ENCODE results near the gene CNOT4. TPM values are rescaled to one million over a fixed set of nuclear protein-coding genes. Genes with fewer than 3 reads are reported as not detected.

CNOT4 gene
- total RNA-seq: 33.4 to 36.9 TPM (median 36.5 TPM) in 3 replicates

GRCh38 chr7:135509839-135510591 lies at the start of gene CNOT4:
TSS of gene CNOT4 (minus strand) at chr7:135510102. CDS start at chr7:135438331, 71,771 bp downstream.
- Mint-ChIP-seq H3K36me3 (peaks cover under 1% of the 10 kb centered on the region), H3K27ac (no peak within 1 kb of the TSS), H3K27me3 (ENCODE audit: low read depth) (no peaks in the 10 kb centered on the region), H3K9me3 (no peaks in the 10 kb centered on the region), H3K4me1 (peaks cover 2% of the 10 kb centered on the region), H3K4me3 (no peak within 1 kb of the TSS)
- DNase-seq (ENCODE audit: low spot score in 2 of 2, unreplicated experiment in 2 of 2): peak; percentile 91 to 93
- TF ChIP-seq CTCF (IDR thresholded peaks at IDR 0.05; ENCODE audit: unreplicated experiment): no peak

GRCh38 chr7:135558881-135559280 lies 49.0 kb upstream of the CNOT4 start:
- Mint-ChIP-seq H3K4me3 (no peak overlapping the region), H3K9me3 (no peaks in the 10 kb centered on the region), H3K27me3 (ENCODE audit: low read depth) (no peaks in the 10 kb centered on the region), H3K36me3 (peaks cover 5% of the 10 kb centered on the region), H3K4me1 (peaks cover 25% of the 10 kb centered on the region), H3K27ac (no peak overlapping the region)
- DNase-seq (ENCODE audit: low spot score in 2 of 2, unreplicated experiment in 2 of 2): no peak
- TF ChIP-seq CTCF (IDR thresholded peaks at IDR 0.05; ENCODE audit: unreplicated experiment): no peak

GRCh38 chr7:135558337-135558767 lies 48.5 kb upstream of the CNOT4 start:
- no peak for TF ChIP-seq CTCF (IDR thresholded peaks at IDR 0.05; ENCODE audit: unreplicated experiment)
- Mint-ChIP-seq H3K36me3 (peaks cover 5% of the 10 kb centered on the region), H3K9me3 (no peaks in the 10 kb centered on the region), H3K4me1 (peaks cover 25% of the 10 kb centered on the region), H3K27ac (no peak overlapping the region), H3K4me3 (no peak overlapping the region), H3K27me3 (ENCODE audit: low read depth) (no peaks in the 10 kb centered on the region)
- peak in 1 of 2 experiments; percentile 46 for DNase-seq (ENCODE audit: low spot score in 2 of 2, unreplicated experiment in 2 of 2)

GRCh38 chr7:135557455-135558336 lies 47.8 kb upstream of the CNOT4 start, which contains the start of gene NUP205:
TSS of gene NUP205 (plus strand) at chr7:135557917. CDS start at chr7:135557945, 28 bp downstream.
- Mint-ChIP-seq H3K27me3 (ENCODE audit: low read depth) (no peaks in the 10 kb centered on the region), H3K27ac (peak within 1 kb of the TSS; percentile 40)

More at GRCh38 chr7:135557455-135558336, 47.8 kb upstream of the CNOT4 start, which contains the start of gene NUP205:
- no peak for TF ChIP-seq CTCF (IDR thresholded peaks at IDR 0.05; ENCODE audit: unreplicated experiment)
- DNase-seq (ENCODE audit: low spot score in 2 of 2, unreplicated experiment in 2 of 2): peak; percentile 27 to 70
- H3K4me1 Mint-ChIP-seq: peaks cover 22% of the 10 kb centered on the region
- no peaks in the 10 kb centered on the region for H3K9me3 Mint-ChIP-seq
- H3K4me3 Mint-ChIP-seq: no peak within 1 kb of the TSS
- peaks cover 2% of the 10 kb centered on the region for H3K36me3 Mint-ChIP-seq
